ENCODE results near the gene CROCC2. TPM values are rescaled to one million over a fixed set of nuclear protein-coding genes. Genes with fewer than 3 reads are reported as not detected.

The CROCC2 gene
- total and polyA plus RNA-seq, 2 of the 13 experiments (the other 11 are each of a cell fraction or from before 2014, with no cell fraction given), result not detected

GRCh38 chr2:240997856-240998705 lies 91.9 kb downstream of the CROCC2 start, which contains the start of gene SNED1 (continued):
- TF ChIP-seq ATF2 (CRISPR knock-in tag; IDR thresholded peaks at IDR 0.05) (0 out of 2 replicates have a peak, but pooled peaks have one; percentile 33), ZNF136 (CRISPR knock-in tag; IDR thresholded peaks at IDR 0.05; ENCODE audit: low read depth) (no peak), NCOR1 (IDR thresholded peaks at IDR 0.05; ENCODE audit: borderline replicate concordance, low read length) (no peak), ZBTB44 (CRISPR knock-in tag; IDR thresholded peaks at IDR 0.05) (no peak), ZFY (CRISPR knock-in tag; IDR thresholded peaks at IDR 0.05) (peak; percentile 47), SP140L (CRISPR knock-in tag; IDR thresholded peaks at IDR 0.05; ENCODE audit: borderline replicate concordance) (no peak), ZNF724P (CRISPR knock-in tag; IDR thresholded peaks at IDR 0.05; ENCODE audit: borderline replicate concordance) (0 out of 2 replicates have a peak, but pooled peaks have one; percentile 66), ZFP41 (CRISPR knock-in tag; IDR thresholded peaks at IDR 0.05; ENCODE audit: borderline replicate concordance) (peak; percentile 59; the same call in 1 of the 2 replicates), PATZ1 (CRISPR knock-in tag; IDR thresholded peaks at IDR 0.05) (peak; percentile 38), PBX3 (CRISPR knock-in tag; IDR thresholded peaks at IDR 0.05; ENCODE audit: borderline replicate concordance) (no peak), ZNF572 (CRISPR knock-in tag; IDR thresholded peaks at IDR 0.05) (no peak), ZNF160 (CRISPR knock-in tag; IDR thresholded peaks at IDR 0.05) (no peak), ZBTB33 (CRISPR knock-in tag; IDR thresholded peaks at IDR 0.05) (no peak), MYC (CRISPR knock-in tag; IDR thresholded peaks at IDR 0.05; ENCODE audit: borderline replicate concordance) (peak; percentile 40; the same call in 1 of the 2 replicates), ZNF546 (CRISPR knock-in tag; conservative IDR thresholded peaks at IDR 0.05) (peak; percentile 71; the same call in 1 of the 2 replicates), POGK (CRISPR knock-in tag; conservative IDR thresholded peaks at IDR 0.05) (peak; percentile 79)

Data from HepG2 (cell line).